Measurements from ENCODE around the gene KLK15. TPM values are rescaled to one million over a fixed set of nuclear protein-coding genes. Genes with fewer than 3 reads are reported as not detected.
A peak's percentile ranks its signal among the peaks of the same experiment; 100 is the strongest.

The KLK15 gene
- total and polyA plus RNA-seq, 10 of the 15 experiments (the other 5 are each of a cell fraction or from before 2014, with no cell fraction given): 0.04 to 0.08 TPM; not detected in 8

GRCh38 chr19:50803633-50804419, 29.5 kb downstream of the KLK15 start (continued):
- TF ChIP-seq CEBPB (IDR thresholded peaks at IDR 0.05; ENCODE audit: borderline replicate concordance in 1 of 2, low read depth in 2 of 2, low read length in 2 of 2): no peak

GRCh38 chr19:50801107-50801506, 32.3 kb downstream of the KLK15 start:
- ChIA-PET SMC1A (ENCODE audit: uncharacterized antibody, unreplicated experiment) (interaction anchor here (0.8 to 3.3 kb wide), 4 partner anchors 14 to 120 kb away, joined by 3 to 13 read pairs (median 4); no protein-coding TSS in a partner anchor), CTCF (interaction anchor here (0.6 to 2.0 kb wide), 5 partner anchors 15 to 263 kb away, joined by 3 to 6 read pairs (median 5); no protein-coding TSS in a partner anchor), RAD21 (ENCODE audit: unreplicated experiment) (interaction anchor here (1.5 kb wide), 1 partner anchor 121 kb away, joined by 5 read pairs; no protein-coding TSS in a partner anchor), POLR2A (interaction anchor here (0.6 to 1.2 kb wide), 4 partner anchors 13 to 121 kb away, joined by 3 read pairs; no protein-coding TSS in a partner anchor)
- H3K9me3 ChIP-seq (replicated peaks; ENCODE audit: control insufficient read depth, insufficient read depth, low read length): no peaks in the 10 kb centered on the region
- peaks cover 31% of the 10 kb centered on the region in 2 experiments for H3K36me3 ChIP-seq (ENCODE audit: control insufficient read depth in 2 of 2, insufficient read depth in 2 of 2, low read length in 1 of 2)
- peaks cover 7% of the 10 kb centered on the region for H3K4me1 ChIP-seq (ENCODE audit: control insufficient read depth, insufficient read depth, low read length)
- DNase-seq (ENCODE audit: low read depth, low spot score) (no peak), ATAC-seq (no peak), FAIRE-seq (no peak)
- TSS peak; percentile 51 for BruUV-seq (replicated peaks)
- TF ChIP-seq ZBTB33 (IDR thresholded peaks at IDR 0.05) (0 out of 2 replicates have a peak, but pooled peaks have one; percentile 9), NRF1 (conservative IDR thresholded peaks at IDR 0.05; ENCODE audit: low read depth, low read length) (no peak), PBX3 (IDR thresholded peaks at IDR 0.05; ENCODE audit: insufficient replicate concordance, low read depth, low read length) (no peak), POLR2AphosphoS5 (IDR thresholded peaks at IDR 0.05; ENCODE audit: low read length) (0 out of 2 replicates have a peak, but pooled peaks have one; percentile 29), RB1 (IDR thresholded peaks at IDR 0.05; ENCODE audit: borderline replicate concordance) (no peak)
- intact Hi-C loops (cut with micrococcal nuclease; ENCODE audit: unreplicated experiment) (no loop called here), in situ Hi-C loops (cut with MboI) (no loop called here)
- H3K4me3 ChIP-seq: peak overlapping the region; percentile 38; the same call in 1 of the 2 replicates
- H3K27ac ChIP-seq (ENCODE audit: control insufficient read depth, insufficient read depth): no peak overlapping the region
- no peak overlapping the region for H2AFZ ChIP-seq (ENCODE audit: control insufficient read depth, low read depth, low read length)
- peak overlapping the region; percentile 41; the same call in 1 of the 2 replicates for H3K4me2 ChIP-seq (ENCODE audit: control insufficient read depth, insufficient read depth)
- peaks cover 48% of the 10 kb centered on the region for H3K79me2 ChIP-seq (ENCODE audit: control insufficient read depth, insufficient read depth, low read length)
- WGBS (ENCODE audit: insufficient coverage, insufficient replicate concordance, low lambda C conversion rate, missing lambda C conversion rate): 98% methylated on average over 8 of the region's 8 CpGs
- no peak overlapping the region for H3K9ac ChIP-seq (ENCODE audit: control insufficient read depth, insufficient read depth, low read length)
- H4K20me1 ChIP-seq (ENCODE audit: control insufficient read depth, insufficient read depth): peaks cover 13% of the 10 kb centered on the region
- H3K27me3 ChIP-seq (replicated peaks in 1 of 2; ENCODE audit: control insufficient read depth in 2 of 2, insufficient read depth in 2 of 2, low read length in 1 of 2): no peaks in the 10 kb centered on the region
